ENCODE measurements around the gene RASGRP4. TPM values are rescaled to one million over a fixed set of nuclear protein-coding genes. Genes with fewer than 3 reads are reported as not detected.
"Not testable (repeated sequence)": the region's sequence is repeated elsewhere in the genome, so short reads cannot be mapped to it uniquely, and the experiment has no call there.

RASGRP4 gene
- polyA plus RNA-seq, 4 donors = 0.75 to 1.8 (median 0.99) TPM

GRCh38 chr19:38376576-38376975, 49.4 kb downstream of the RASGRP4 start:
- no peak for DNase-seq (ENCODE audit: low read depth in 4 of 4, low spot score in 3 of 4)

GRCh38 chr19:38375748-38376147, 50.3 kb downstream of the RASGRP4 start:
- no peak for DNase-seq (ENCODE audit: low read depth in 4 of 4, low spot score in 3 of 4)

- no peak for DNase-seq (ENCODE audit: low read depth in 4 of 4, low spot score in 3 of 4)
These were observed 50.9 kb downstream of the RASGRP4 start for GRCh38 chr19:38375098-38375493.

- DNase-seq (ENCODE audit: low read depth in 4 of 4, low spot score in 3 of 4) = peak; percentile 95 to 98 (median 98)
These were observed 51.5 kb downstream of the RASGRP4 start, which contains the start of gene PSMD8 for GRCh38 chr19:38374332-38375097. PSMD8 (plus strand) TSS chr19:38374571; CDS start chr19:38374602, 31 bp downstream.

GRCh38 chr19:38373907-38374331, 52.1 kb downstream of the RASGRP4 start:
- no peak for DNase-seq (ENCODE audit: low read depth in 4 of 4, low spot score in 3 of 4)

- DNase-seq (ENCODE audit: low read depth in 4 of 4, low spot score in 3 of 4) = no peak
These were observed 54.9 kb downstream of the RASGRP4 start for GRCh38 chr19:38371081-38371480.

GRCh38 chr19:38370299-38370698, 55.7 kb downstream of the RASGRP4 start:
- no peak for DNase-seq (ENCODE audit: low read depth in 4 of 4, low spot score in 3 of 4)

- DNase-seq (ENCODE audit: low read depth in 4 of 4, low spot score in 3 of 4) = no peak
These were observed 56.4 kb downstream of the RASGRP4 start for GRCh38 chr19:38369584-38369983.

- no peak for DNase-seq (ENCODE audit: low read depth in 4 of 4, low spot score in 3 of 4)
These were observed 59.0 kb downstream of the RASGRP4 start for GRCh38 chr19:38367041-38367440.

GRCh38 chr19:38362946-38363688, 62.9 kb downstream of the RASGRP4 start:
- not testable (repeated sequence) for DNase-seq (ENCODE audit: low read depth in 4 of 4, low spot score in 3 of 4)

- DNase-seq (ENCODE audit: low read depth in 4 of 4, low spot score in 3 of 4) = no peak
These were observed 63.7 kb downstream of the RASGRP4 start for GRCh38 chr19:38362076-38362945.

GRCh38 chr19:38361633-38362075, 64.4 kb downstream of the RASGRP4 start:
- peak in 3 of 4 donors; percentile 58 to 62 (median 60) for DNase-seq (ENCODE audit: low read depth in 4 of 4, low spot score in 3 of 4)

- DNase-seq (ENCODE audit: low read depth in 4 of 4, low spot score in 3 of 4) = no peak
These were observed 65.0 kb downstream of the RASGRP4 start for GRCh38 chr19:38360839-38361631.

GRCh38 chr19:38360351-38360750, 65.7 kb downstream of the RASGRP4 start:
- no peak for DNase-seq (ENCODE audit: low read depth in 4 of 4, low spot score in 3 of 4)

GRCh38 chr19:38359242-38360021, 66.6 kb downstream of the RASGRP4 start:
- no peak for DNase-seq (ENCODE audit: low read depth in 4 of 4, low spot score in 3 of 4)
